AG08395 (cell line): ENCODE data around the gene ABCA9.
"Not testable (repeated sequence)": the region's sequence is repeated elsewhere in the genome, so short reads cannot be mapped to it uniquely, and the experiment has no call there.

ENCODE experiments used
- DNase-seq: peaks from one replicate; pipeline ENCODE4 v3.0.0; 2012; ENCODE audit warnings: mixed read lengths, low spot score

ABCA9 gene

GRCh38 chr17:68950725-68951124, 110.0 kb downstream of the ABCA9 start:
- no peak for DNase-seq

DNA sequence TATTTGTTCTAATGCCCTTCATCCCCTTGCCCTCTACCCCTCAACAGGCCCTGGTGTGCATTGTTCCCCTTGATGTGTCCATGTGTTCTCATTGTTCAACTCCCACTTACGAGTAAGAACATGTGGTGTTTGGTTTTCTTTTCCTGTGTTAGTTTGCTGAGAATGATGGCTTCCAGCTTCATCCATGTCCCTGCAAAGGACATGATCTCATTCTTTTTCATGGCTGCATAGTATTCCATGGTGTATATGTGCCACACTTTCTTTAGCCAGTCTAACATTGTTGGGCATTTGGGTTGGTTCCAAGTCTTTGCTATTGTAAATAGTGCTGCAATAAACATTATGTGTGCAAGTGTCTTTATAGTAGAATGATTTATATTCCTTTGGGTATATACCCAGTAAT, 112.9 kb downstream of the ABCA9 start:
- DNase-seq: not testable (repeated sequence)

- DNase-seq: no peak
Measured at GRCh38 chr17:68944435-68945035, 116.2 kb downstream of the ABCA9 start.

DNA sequence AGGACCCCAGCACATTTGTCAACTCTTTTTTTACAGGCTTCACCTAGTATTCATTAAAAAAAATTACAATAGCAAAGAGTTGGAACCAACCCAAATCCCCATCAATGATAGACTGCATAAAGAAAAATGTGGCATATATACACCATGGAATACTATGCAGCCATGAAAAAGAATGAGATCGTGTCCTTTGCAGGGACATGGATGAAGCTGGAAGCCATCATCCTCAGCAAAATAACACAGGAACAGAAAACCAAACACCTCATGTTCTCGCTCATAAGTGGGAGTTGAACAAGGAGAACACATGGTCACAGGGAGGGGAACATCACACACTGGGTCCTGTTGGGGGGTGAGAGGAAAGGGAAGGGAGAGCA, 116.9 kb downstream of the ABCA9 start:
- not testable (repeated sequence) for DNase-seq

DNA sequence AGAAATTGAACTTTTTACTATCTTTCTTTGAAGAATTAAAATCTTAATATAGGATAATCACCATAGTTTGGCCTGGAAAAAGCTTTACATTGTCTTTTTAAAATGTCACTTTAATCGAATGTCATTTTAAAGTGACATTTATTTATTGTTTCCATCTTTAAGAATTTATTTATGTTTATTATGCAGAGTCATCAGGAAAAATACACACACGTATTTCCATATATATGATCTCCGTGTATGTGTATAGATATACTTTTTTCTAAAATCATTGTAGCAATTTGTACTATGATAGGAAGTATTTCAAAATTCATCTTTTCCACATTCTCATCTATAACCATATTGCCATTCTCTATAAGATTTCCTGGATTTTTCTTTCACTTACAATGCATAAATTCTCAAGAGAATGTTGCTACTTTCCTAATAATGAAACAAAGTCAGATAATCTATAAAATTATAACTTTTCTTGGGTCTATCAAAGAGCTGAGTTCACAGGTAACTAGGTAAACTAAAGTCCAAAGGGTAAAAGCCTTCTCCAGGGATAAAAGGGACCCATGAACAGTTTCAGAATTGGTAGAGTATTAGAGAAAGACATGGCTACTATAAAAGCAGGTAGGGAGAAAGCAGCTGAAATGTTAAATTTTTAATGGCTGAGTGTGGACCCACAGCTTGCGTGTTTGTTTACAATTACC, 117.5 kb downstream of the ABCA9 start:
- no peak for DNase-seq

GRCh38 chr17:68942389-68942788, 118.3 kb downstream of the ABCA9 start:
- DNase-seq: no peak

DNA sequence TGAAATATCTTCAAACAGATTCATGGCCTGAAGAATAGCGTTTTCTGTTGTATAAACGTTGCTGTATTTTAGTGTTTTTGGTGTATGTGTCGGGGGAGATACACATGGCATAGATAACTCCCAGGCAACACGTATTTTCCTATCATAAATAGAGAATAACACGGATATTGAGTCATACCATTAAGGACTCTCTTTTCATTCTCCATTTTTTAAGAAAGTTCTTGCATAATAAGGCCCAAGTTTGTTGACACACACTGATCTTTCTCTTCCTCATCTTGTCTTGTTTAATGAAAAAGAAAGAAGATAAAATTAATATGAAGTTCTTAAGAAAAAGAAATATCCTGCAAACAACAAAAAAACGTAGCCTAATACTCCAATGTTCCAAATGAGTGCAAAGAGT, 119.0 kb downstream of the ABCA9 start:
- DNase-seq: no peak

DNA sequence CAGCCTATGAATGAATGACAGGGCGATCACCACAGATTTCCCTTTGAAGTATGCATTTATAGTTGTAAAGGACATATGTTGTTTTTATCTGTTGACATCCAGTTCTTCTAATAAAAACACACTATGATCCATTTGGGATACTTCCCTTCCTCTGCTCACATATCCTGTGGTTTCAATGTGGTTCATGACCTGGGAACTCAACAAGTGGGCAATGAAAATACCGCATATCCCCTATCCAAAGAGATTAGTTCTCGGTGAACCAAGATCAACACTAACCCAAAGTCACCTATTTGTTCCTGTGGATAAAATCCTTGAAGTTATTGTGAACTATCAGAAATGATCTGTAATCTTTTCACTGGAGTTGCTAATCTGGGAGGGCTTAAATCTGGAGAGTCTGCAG, 121.5 kb downstream of the ABCA9 start:
- DNase-seq: no peak

DNA sequence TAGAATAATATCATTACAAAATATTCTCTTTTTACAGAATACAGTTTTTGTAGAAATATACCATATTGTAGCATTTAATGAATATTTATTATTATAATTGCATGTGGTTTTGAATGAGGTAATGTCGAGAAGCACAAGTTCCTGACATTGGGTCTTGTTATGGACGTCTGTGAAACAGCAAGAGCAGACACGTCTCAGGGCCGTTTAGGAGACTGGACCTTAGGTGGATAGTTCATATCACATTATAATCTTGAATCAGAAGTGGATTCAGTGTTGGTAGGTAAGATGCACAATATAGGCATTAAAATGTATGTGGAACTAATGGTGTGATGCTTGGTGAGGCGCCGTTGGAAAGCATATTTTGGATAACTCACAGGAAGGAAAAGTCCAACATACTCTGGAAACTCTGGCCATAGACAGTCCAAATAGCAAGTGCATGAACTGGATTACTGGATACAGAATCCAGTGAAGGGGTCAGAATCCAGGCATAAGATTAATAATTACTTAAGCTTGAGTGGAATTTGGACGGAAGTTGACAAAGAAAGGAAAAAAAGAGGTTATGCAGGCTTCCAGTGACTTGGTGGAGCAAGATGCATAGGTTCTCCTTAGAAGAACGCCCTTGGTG, 122.7 kb downstream of the ABCA9 start:
- no peak for DNase-seq

DNA sequence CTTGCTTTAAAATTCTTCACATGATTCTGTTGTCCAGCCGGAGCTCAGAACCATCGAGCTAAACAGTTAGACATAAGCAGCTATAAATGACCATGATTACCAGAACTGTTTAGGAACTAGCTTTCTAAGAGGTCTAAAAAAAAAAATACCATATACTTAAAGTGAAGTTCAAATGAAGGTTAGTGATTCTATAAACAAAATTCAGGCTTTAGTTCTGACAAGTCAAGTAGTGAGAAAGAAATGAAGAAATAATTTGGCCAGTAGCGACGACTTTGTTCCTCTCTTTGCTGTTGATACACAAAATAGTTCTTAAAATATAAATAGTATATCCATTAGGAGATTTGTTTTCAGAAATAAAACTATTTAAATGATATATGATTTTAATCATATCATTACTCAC, 133.2 kb downstream of the ABCA9 start:
- DNase-seq: no peak

GRCh38 chr17:68924793-68925720, 135.7 kb downstream of the ABCA9 start:
- no peak for DNase-seq
